Measurements from ENCODE around the gene MYCN. TPM values are rescaled to one million over a fixed set of nuclear protein-coding genes. Genes with fewer than 3 reads are reported as not detected.

The MYCN gene
- total RNA-seq, 2 donors from 2014 or later = 0.76 to 2.3 TPM

DNA sequence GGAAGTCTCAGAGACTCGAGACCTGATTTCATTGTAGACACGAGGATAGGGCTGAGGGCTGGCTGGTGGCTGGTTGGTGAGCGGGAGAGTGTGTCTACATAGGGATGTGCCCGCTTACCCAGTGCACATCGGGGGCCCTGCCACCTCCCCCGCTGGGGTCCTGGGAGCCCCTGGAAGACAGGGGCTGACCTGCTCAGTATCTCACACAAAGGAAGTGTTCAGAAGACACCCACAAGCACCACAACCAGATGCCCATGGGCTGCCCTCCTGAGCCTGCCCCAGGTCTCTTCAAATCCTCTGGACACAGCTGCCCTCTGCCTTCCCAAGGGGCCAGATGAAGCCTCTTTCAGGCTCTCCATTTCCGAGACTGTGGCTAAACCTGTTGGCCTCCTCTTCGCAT, 43.1 kb downstream of the MYCN start:
- ATAC-seq (no peak), DNase-seq (no peak)
- intact Hi-C loops (cut with DNase I, micrococcal nuclease) = no loop called here

- intact Hi-C loops (cut with DNase I, micrococcal nuclease) = no loop called here
- ATAC-seq (no peak), DNase-seq (no peak)
Measured at GRCh38 chr2:15984368-15985255, 44.3 kb downstream of the MYCN start.

DNA sequence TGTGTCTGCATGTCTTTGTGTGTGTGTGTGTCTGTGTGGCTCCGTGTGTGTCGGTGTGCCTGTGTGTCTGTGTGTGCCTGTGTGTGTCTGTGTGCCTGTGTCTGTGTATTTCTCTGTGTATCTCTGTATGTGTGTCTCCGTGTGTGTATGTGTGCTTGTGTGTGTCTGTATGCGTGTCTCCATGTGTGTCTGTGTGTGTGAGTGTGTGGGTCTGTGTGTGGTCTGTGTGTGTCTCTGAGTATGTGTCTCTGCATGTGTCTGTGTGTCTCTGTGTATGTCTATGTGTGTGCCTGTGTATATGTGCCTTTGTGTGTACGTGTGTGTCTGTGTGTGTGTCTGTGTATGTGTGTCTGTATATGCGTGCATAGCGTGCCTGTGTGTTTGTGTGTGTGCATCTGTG, 45.2 kb downstream of the MYCN start:
- intact Hi-C loops (cut with DNase I, micrococcal nuclease) = no loop called here
- ATAC-seq = no peak
- DNase-seq = no peak

DNA sequence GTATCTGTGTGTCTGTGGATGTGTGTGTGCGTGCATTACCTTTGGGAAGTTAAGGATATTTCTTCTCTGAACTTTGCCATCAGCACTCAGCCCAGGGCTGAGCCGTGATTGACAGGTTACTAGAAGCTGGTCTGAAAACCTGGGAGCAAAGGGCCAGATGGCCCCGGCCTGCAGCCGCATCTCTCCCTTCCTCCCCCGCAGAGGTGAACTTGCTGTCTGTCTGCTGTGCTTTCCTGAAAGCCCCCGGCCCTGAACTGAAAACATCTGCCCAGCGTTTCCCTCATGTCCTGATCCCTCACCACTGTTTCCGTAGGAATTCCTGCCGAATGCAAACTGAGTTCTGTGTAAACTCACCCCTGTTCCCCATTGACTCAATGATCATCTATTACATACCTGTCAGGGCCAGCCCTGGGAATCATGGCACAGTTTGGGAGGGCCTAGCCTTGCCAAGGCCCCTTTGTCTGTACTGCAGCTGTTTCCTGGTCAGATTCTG, 45.8 kb downstream of the MYCN start:
- peak; percentile 37 for ATAC-seq
- no peak for DNase-seq
- intact Hi-C loops (cut with DNase I, micrococcal nuclease) = no loop called here

- ATAC-seq (no peak), DNase-seq (no peak)
- intact Hi-C loops (cut with DNase I, micrococcal nuclease) = no loop called here
Measured at GRCh38 chr2:15986644-15987043, 46.3 kb downstream of the MYCN start.

- DNase-seq = no peak
- intact Hi-C loops (cut with DNase I, micrococcal nuclease) = no loop called here
Measured at GRCh38 chr2:15988733-15989132, 48.4 kb downstream of the MYCN start.

DNA sequence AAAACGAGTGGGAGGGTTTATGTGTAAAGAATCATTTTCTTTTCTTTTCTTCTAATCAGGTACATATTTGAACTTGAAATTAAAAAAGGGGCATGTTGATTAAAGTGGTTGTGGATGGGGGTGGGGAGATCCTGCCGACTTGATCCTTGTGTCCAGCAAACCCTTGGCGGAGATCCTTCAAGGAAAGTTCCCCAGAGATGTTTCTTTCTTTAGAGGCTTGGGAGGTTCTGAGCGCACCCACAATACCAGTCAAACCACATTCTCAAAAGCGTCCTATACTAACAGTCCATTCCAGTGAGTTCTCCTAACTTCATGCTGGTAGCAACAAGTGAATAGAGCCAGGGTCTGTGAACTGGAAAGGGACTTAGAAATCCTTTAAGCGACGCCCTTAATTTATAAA, 49.2 kb downstream of the MYCN start:
- no peak for DNase-seq
- no peak for ATAC-seq
- intact Hi-C loops (cut with DNase I, micrococcal nuclease) = no loop called here

More at GRCh38 chr2:15988733-15989132, 48.4 kb downstream of the MYCN start:
- ATAC-seq = no peak

GRCh38 chr2:15990151-15991101, 50.1 kb downstream of the MYCN start:
- intact Hi-C loops (cut with DNase I, micrococcal nuclease) = no loop called here
- DNase-seq (no peak), ATAC-seq (no peak)

GRCh38 chr2:15991231-15991630, 50.9 kb downstream of the MYCN start:
- no peak for ATAC-seq
- DNase-seq = no peak
- intact Hi-C loops (cut with DNase I, micrococcal nuclease) = no loop called here

DNA sequence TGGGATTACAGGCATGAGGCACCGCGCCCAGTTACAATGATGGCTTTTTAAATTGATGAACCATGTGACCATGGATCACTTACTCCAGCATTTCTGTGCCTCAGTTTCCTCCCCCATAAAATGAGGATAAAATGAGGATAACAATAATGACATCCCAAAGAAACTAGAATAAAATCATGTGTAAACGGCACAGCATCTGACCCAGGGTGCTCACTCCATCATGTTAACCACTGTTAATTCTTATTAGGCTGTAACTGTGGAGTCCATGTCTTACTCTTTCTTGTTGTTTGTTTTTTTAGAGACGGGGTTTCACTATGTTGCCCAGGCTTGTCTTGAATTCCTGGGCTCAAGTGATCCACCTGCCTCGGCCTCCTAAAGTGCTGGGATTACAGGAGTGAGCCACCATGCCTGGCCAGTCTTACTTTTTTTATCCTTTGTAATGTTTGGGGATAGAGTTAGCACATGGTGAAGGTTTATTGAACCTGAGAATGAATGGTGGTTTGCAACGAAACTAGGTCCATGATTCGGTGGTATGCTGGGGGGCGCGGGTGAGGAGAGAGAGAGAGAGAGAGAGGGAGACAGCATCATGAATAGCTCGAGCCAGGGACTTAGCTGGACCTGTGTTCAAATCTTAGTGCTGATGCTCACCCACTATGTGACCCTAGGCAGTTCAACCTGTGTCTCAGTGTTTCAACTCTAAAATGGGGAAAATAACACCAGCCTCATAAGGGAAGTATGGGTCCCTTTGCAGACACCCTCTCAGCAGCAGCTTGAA, 52.3 kb downstream of the MYCN start:
- DNase-seq (no peak), ATAC-seq (no peak)
- intact Hi-C loops (cut with DNase I, micrococcal nuclease) = no loop called here

DNA sequence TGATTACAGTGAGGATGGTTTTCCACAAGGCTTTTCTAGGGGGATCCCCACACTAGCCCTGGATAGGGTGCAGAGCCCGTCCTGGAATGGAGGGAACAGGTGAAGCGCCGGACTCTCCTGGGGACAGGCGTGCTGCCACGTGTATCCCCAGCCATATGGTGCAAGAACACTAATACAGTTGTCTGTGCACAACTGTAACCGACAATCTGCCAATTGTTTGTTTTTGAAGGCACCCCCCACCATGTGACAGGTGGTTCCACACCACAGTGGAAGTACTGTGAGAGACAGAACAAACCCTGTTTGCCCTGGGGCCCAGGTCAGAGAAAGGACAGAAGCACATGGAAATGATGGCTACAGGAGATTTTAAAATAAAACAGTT, 52.9 kb downstream of the MYCN start:
- intact Hi-C loops (cut with DNase I, micrococcal nuclease) = no loop called here
- ATAC-seq (no peak), DNase-seq (no peak)

DNA sequence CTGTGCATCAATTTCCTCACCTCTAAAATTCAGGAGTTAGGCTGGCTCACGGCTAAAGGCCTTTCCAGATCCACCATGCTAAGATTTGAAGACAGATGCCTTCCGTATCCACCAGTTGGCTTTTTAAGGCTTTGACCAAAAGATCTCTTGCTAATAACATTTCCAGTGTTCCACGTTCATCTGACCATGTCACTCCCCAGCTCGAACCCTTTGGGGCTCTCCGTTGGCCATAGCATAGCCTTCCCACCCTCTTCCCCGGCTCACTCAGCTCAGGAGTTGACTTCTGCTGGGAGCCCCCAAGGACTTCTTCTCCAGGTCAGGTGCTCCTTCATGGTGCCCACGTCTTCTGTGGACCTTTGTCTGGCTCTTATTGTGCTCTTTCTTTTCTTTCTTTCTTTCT, 53.3 kb downstream of the MYCN start:
- DNase-seq (no peak), ATAC-seq (no peak)
- intact Hi-C loops (cut with DNase I, micrococcal nuclease) = no loop called here

DNA sequence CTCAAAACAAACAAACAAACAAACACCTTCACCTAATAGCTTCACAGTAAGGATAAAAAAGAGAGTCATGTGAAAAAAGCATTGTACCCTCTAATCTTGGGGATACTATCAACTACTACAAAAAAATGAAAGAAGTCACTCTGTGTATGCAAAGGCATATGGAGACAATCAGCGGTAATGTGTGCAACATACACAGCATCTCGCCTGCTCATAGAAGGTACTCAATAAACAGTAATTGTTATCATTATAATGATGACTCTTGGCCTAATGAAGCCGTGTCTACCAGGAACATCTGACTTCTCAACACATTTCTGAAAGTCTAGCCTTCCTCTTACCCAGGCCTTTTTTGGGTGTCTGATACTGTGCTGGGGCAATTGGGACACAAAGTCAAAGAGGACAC, 55.3 kb downstream of the MYCN start:
- intact Hi-C loops (cut with DNase I, micrococcal nuclease) = no loop called here
- no peak for DNase-seq
- no peak for ATAC-seq

Data from left colon (tissue), 2 donors.